ACHN (cell line): ENCODE results near the gene IL1RL2.

ENCODE experiments used
- DNase-seq: peaks from one replicate; pipeline ENCODE4 v3.0.0-alpha.2; 2015
- in situ Hi-C: cut with HindIII; loops from 2 replicates; pipeline ENCODE4 v1.10.0; 2017; ENCODE audit warnings: low sequenced_read_pairs, low pct_ligation_motif_present, low pct_unique_long_range_greater_than_20kb

IL1RL2 gene

DNA sequence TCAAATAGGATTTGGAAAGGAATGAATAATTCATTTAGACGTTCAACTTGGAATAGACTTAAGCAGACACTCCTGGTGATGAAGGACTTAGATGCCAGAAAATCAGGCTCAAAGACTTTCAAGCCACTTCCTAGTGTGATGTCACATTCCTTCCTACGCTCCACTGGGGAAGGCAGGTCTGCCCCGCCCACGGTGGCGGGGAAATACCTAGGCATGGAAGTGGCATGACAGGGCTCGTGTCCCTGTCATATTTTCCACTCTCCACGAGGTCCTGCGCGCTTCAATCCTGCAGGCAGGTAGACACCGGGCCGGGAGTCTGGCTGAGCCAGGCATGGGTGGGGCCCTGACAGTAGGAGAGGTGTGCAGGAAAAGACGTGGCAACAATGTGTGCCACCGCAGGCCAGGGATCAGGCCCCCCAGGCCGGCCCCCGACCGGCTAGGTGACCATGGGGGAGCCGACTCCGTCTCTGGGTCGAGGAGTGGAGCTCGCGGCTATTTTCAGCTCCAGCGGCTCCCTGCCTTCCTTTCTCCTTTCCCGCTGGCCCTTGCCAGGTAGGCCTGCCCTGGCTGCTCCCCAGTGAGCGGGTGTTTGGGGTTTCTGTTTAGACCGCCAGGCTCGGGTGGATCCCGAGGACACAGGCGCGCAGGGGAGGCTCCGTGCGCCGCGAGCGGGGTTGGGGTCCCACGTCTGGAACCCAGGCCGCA, at the start of gene IL1RL2:
Gene IL1RL2 (plus strand): TSS at position 233 of the 705 bp plus-strand sequence. CDS start 845 bp downstream, outside the sequence.
- DNase-seq = no peak
- in situ Hi-C loops = no loop called here

DNA sequence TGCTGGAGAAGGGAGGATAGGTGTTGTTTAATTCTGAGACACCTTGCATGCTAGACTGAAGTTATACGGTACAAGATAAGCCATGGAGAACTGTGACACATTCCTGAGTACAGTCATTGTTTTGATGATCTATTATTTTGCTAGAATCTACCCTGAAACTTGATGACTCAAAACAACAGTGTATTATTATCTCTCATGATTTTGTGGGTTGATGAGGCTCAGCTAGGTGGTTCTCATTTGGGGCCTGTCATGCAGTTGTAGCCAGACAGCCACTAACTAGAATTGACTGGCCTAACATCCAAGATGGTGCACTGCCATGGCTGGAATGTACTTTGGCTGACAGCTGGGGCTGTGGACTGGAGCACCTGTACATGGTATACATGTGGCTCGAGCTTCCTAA, 49.7 kb upstream of the IL1RL2 start:
- DNase-seq = no peak
- in situ Hi-C loops = no loop called here

DNA sequence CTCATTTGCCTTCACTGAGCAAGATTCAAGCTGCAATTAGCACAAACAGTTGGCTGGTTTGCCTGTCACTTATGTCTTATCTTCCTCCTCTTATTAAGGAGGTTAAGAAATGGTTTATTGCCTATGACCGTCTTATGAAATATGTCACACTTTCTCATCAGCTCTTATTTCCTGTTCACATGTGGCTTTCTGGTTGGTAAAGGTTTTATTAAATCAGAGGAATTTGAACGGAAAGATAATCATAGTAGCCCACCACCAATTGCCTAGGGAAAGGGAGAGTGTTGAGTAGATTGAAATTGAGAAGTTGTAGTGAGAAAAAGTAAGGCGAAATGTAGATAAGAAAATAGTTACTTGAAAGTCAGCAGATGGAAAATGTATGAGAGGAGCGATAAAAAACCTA, 48.5 kb upstream of the IL1RL2 start:
- no peak for DNase-seq
- in situ Hi-C loops = no loop called here

DNA sequence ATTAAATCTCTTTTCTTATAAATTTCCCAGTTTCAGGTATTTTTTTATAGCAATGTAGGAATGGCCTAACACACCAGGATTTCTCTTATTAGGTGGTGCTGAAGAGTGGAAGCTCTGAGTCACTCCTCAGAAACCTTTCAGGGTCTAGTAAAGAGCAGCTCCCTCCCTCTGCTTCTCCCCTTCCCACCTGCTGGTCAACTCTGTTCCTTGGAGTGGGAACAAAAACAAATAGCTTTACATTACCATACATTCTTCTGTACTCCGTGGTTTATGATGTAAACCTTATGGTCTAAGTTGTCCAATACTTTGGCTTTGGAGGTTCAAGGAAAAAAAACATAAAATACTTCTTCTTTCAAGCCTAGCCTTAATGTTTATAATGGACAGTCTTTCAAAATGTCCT, 47.0 kb upstream of the IL1RL2 start:
- no peak for DNase-seq
- in situ Hi-C loops = no loop called here

DNA sequence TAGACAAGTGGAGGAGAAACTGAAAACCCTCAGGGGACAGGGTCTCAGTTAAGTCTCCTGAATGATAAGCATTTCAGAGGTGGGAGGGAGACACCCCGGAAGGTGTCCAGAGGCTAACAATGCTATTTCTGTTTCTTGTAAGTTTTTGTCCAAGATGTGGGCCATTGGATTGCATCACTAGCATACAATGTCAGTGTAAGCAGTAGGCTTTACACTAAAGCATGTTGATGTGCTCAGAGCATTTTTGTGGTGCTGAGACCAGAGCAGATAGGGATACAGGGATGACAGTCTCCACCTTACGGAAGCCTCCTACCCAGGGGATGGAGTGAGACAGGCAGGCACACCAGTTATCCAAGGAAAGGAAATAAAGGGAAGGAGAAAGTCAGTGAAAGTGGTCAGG, 46.4 kb upstream of the IL1RL2 start:
- no peak for DNase-seq
- in situ Hi-C loops = no loop called here

DNA sequence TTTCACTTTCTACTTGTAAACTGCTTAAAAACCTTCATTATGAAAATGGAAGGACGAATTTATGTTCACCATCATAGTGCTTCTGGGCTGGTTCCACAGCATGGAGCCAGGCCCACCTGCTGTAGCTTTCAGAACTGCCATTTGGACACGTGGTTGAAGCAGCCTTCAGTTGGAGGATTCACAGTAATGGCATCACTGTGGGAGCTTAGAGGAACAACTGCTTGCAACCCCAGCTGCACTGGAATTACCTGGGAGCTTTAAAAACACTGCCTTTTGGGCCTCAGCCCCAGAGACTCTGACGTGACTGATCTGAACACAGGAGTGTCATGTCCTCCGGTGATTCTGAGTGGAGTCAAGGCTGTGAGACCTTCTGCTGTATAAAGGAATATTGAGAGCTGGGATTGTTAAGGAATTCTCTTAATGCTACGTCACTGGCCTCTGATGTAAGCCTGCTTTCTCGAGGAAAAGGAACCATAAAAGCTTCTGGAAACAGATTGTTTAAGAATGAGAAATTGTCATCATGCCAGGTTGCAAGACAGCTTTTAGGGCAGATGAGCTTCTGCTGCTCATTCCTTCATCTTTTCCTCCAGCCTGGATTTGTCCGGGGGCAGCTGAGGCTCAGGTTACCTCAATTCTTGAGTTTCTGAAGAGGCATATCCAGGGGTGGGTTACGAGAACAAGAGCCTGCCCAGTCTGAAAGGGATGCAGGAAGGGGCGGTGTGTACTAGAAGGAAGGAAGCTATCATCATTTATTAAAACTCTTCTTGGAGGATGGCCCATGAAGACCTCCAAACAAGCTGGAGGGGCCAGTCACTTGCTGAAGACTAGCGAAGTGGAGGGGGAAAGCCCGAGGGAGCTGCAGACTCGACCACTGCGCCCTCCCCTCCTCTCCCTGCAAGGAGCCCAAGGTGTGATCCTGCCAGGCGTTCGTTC, 45.5 kb upstream of the IL1RL2 start:
- DNase-seq = no peak
- in situ Hi-C loops = no loop called here

DNA sequence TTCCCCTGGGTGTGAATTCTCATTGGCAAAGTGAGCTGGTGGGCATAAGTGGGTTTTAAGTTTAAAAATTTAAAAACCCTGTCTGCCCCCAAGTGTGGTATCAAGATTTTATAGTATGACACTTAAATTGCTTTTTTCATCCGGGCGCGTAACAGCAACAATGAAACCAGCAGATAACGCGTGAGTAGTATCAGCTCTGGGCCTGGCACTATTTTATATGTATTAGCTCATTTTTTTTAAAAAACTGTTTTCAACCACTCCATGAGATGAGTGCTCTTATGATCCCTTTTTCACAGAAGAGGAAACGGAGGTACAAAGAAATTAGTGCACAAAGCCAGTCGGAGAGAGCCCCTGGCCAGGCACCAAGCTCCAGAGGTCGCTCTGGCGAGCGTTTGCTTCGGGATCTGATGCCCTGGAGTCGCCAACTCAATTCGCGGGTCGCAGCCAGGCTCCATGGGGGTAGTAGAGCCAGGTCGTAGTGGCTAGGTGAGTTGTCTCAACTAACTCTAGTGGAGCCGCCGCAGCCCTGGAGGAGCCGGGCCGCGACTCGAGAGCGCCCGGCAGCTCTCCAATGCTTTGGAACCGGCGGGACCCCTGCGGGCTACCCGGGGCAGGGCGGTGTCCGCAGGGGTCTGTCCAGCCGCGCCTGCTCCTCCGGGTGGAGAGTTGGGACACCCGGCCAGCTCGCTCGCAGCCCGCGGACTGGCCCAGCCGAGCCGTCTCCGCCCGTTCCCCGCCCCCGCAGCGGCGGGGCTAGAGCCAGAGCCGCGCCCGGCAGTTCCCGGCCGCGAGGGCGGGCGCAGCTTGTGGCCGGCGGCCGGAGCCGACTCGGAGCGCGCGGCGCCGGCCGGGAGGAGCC, 44.6 kb upstream of the IL1RL2 start, which contains the start of gene IL1R1:
Gene IL1R1 (plus strand): TSS at position 777 of the 859 bp plus-strand sequence. CDS start 14,979 bp downstream, outside the sequence.
- in situ Hi-C loops = no loop called here
- peak; percentile 73 for DNase-seq

DNA sequence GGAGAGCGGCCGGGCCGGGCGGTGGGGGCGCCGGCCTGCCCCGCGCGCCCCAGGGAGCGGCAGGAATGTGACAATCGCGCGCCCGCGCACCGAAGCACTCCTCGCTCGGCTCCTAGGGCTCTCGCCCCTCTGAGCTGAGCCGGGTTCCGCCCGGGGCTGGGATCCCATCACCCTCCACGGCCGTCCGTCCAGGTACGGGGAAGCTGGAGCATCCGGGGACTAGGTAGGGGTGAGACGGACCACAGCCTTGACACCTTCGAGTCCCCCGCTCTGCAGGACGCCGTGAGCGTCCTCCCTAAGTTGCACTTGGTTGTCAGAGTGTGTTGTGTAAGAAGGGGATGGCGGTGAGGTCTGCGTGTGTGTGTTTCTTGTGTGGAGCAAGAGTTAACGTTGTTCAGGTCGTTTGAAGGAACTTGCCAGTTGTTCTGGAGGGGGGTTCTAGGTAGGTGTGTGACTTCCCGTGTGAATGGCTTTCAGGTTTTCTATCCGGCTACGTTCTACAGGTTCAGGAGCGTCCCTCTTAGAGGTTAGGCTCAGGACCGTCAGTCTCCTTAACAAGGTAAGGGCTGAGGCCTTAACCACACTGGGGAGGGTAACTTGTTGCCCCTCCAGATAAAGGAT, 43.9 kb upstream of the IL1RL2 start:
- DNase-seq = no peak
- in situ Hi-C loops = no loop called here

DNA sequence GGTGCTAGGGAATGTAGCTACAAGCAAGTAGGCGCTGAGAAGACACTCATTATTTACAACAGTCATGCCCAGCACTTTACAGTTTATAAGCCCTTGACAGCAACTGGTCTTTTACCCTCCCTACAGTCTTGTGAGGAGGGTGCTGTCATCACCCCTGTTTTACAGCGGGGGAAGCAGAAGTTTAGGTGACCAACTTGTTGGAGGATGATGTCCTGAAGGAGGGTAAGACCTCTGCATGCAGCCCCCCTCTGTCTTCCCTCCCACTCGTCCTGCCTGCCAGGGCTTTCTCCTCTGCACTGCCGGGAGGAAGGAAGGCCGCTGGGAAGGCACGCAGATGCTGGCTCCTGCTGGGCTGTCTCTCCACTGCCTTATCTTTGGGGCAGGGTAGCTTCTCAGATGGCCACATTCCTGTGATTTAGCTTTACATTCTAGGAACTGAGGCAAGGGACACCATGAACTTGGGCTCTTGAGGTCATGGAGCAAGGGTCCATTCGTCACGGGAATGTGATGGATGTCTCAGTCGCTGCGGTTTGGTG, 43.3 kb upstream of the IL1RL2 start:
- in situ Hi-C loops = no loop called here
- no peak for DNase-seq

DNA sequence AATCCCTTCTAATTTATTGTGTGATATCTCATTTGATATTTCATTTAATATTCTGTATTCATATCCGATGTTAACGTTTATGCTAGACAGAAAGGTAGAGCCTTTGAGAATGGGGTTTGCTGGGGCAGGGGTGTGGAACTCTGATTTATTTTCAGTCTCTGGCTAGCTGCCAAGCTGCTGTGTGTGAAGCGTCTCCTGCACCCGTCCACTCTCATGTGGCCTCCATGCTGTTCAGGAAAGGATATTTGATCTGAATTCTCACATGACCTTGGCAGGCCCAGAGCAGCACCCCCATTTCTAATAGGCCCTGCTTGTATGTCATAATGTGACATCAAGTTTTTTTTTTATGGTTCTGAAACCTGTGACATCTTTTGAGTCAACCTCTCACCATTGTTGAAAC, 42.7 kb upstream of the IL1RL2 start:
- in situ Hi-C loops = no loop called here
- no peak for DNase-seq

DNA sequence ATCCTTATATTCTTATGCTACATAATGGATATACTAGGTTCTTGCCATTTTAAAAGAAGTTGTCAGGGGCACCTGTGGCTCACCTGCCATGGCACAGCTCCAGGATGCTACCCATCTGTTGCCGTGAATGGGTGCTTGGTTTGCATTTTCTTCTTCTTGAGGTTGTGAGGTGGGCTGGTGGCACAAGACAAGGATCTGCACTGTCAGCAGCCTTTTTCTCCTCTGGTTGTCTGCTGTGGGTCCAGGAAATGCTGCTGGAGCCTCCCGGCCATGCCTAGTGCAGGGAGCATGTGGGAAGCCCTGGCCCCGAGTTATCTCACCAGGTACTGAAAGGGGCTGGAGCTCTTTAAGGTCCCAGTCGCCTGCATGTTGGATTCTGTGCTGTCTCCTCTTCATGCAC, 41.7 kb upstream of the IL1RL2 start:
- in situ Hi-C loops = no loop called here
- no peak for DNase-seq

DNA sequence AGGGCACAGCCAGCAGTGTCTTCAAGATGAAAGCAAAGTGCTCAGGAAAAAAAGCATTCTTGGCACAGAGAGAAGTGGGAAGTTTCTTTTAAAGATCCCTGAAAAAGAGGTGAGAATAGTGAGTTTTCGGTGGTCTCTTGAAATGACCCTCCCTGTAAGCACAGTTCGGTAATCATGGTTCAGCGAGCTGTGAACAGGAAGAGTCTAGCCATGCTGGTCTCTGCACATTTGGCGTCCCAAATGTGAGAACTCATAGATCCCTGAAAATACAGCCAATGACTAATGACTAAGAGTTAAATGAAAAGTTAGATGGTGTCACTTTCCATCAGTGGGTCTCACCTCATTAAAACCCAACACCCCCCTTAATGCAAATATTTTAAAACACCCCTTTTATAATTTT, 40.9 kb upstream of the IL1RL2 start:
- DNase-seq = no peak
- in situ Hi-C loops = no loop called here

DNA sequence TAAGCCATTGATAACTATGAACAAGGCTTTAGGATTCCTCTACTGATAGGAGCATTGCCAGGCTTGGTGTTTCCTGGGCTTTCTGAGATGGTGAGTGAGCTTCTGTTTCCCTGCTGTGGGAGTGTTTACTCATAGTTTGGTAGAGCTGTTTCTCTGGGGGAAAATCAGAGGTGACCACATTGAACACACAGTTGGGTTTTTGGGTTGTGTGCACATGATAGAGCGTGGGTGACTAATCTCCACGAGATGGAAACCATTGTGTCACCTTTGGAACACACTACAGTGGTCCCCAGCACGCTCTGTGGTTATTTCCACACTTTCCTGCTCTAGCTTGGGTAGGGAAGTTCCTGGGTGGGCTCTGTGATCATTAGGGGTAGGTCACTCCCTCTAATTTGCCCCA, 38.9 kb upstream of the IL1RL2 start:
- DNase-seq = no peak

DNA sequence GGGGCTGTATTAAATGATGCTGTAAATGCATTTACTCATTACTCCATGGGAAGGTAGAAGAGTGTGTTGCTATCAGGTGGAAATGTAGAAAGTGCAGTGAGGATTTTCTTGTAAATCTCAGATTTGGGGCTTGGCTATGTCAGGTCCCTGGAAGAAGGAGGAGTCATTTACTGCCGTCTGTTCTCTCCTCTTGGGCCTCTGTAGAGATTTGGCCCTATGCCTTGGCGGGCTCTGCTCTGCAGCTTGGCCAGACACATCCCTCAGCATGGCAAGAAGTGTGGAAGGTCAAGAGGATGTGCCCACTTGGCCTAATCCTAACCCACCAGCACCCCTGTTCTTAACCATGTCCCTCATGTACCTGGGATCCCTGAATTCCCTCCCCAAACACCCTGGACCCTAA, 37.6 kb upstream of the IL1RL2 start:
- in situ Hi-C loops = no loop called here
- no peak for DNase-seq

More for the DNA sequence above, 38.9 kb upstream of the IL1RL2 start:
- in situ Hi-C loops = no loop called here

DNA sequence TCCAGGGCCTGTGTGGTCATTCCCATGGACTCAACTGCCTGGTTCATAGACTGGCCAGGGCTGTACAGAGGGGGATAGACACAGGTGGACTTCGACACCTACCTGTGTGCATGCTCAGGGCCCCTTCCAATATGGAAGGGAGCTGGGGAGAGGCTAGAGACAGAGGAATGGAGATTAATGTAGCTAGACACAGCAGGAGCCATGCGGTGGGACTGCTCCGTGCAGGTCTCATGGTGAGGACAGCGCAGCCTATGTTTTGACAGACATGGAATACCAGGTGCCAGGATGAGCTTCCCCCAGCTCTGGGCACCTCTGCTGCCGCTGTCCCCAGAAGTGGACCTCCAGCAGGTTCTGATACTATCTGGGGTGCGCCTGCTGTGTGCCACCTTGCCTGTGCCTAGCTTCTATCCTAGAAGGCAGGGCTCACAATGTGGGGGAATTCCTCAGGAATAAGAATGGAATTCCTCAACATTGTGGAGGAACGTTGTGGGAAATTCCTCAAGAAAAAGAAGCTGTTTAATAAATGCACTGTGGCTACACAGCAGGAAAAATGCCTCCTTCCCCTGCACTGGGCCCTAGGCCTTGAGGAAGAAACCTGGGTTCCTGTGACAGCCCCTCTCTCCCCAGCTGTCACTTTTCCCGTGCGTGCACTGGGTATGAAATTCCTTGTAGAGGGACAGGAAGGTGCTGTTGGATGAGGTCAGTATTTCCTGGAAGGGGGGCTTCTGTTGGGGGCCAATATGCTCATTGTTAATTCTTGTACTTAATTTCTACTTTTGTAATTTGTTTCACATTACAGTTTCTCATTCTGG, 37.0 kb upstream of the IL1RL2 start:
- in situ Hi-C loops = no loop called here

DNA sequence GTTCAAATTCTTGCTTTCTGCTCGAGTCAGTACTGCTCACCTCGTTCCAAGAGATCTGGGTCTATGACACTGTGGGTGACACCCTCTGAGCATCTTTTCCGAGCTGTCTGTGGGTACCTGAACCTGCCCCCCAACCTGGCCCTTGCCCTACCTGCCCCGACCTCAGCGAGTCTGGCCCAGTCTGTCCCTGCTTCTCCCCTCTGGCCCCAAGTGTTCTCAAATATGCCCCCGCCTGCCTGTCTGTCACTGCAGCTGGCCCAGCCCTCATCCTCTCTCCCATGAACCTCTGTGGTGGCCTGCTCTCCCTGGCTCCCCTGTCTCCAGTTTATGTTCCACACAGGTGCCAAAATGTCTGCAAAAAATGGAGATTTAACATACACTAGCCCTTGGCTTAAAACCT, 32.5 kb upstream of the IL1RL2 start:
- in situ Hi-C loops = no loop called here
- no peak for DNase-seq

More for the DNA sequence above, 37.0 kb upstream of the IL1RL2 start:
- DNase-seq = no peak

DNA sequence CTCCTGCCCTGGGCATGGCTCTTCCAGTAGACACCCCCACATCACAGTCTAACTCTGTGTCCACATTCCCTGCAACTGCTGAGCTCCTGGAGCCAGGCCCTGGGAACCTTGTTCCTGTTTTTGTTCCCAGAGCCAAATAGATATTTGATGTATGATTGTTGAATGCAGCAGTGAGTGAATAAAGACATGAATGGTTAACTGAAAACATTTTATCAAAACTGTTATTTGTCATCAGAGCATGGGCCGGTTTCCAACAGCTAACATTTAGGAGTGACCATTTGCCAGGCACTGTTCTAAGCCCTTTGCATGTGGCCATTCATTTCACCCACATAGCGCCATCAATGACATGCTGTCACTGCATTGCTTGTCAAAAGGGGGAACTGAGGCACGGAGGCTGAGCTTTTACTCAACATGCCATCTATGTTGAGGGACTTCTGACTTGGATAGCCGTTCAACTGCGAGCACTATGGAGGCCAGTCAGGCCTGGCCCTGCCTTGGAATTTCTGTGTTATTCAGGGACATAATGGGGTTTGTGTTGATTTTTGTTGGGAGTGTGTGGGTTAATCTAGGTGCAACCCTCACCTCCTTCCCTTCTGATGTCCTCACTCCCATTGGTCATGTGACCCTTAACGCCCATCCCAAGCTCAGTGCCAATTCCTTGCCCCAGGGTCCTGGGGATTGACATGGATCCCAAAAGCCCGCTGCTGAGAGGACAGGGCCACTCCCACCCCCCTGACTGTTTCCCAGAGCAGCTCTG, 31.7 kb upstream of the IL1RL2 start:
- DNase-seq = no peak
- in situ Hi-C loops = no loop called here
